Mucosa of gallbladder (tissue), 1 donor: Measurements from ENCODE around the gene DUSP12. TPM values are rescaled to one million over a fixed set of nuclear protein-coding genes. Genes with fewer than 3 reads are reported as not detected.

Experiments
- DNase-seq: peaks from one replicate; pipeline ENCODE4 v3.0.0-alpha.2; 2020; ENCODE audit warnings: low spot score
- total RNA-seq: library from RNA; stranded (reverse); gene quantifications from one replicate; pipeline ENCODE4 v1.2.1, GENCODE V29; 2021
- donor health status: DM: no; HTN: no; CAD: no.

DUSP12 gene
- total RNA-seq, 1 donor from 2014 or later: 15.4 TPM

DNA sequence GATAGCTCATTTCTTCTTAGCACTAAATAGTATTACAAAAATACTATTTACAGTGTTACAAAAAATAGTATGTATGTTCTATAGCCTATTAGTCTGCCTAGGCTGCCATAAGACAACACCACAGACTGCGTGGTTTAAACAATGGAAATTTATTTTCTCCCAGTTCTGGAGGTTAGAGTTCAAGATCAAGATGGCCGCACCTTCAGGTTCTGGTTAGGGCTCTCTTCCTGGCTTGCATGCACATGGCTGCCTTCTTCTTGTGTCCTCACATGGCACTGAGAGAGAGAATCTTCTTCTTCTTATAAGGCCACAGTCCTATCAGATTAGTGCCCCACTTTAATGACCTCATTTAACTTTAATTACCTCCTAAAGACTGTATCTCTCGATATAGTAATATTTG, 20.7 kb downstream of the DUSP12 start:
- DNase-seq: no peak

DNA sequence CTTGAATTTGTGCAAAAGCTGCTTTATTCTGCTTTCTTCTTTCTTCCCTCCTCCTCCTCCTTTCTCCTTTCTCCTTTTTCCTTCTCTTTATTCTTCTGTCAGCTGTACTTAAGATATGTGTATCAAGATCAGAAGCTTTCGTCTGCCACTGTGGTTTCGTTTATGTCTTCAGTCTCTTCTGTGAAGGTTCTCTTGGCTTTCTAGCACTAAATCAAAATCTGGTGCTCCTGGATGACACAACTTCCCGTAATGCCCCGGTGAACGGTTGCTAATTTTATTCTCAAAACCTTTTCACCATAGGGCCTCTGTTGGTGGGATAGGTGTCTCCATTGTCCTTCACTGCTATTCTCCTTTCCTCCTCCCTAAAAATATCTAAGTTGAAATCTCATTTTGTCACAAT, 21.6 kb downstream of the DUSP12 start:
- DNase-seq: no peak

DNA sequence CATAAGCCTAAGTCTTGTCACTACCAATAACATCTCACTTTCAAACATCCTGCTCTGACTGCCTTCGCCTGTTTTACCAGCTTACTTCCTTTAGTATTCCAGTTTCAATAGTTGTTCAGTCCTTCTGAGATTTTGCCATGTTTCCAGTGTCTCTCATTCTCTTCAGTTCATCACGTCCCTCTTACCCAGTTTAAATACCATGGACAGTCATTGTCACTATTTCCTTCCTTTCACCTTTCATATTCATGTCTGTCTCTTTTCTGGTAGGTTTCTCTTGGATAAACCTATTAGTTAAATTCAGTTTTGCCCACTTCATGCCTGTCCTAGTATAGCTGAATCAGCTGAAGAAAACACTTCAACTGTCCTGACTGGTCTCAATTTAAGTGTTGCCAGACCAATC, 22.4 kb downstream of the DUSP12 start:
- DNase-seq: no peak

DNA sequence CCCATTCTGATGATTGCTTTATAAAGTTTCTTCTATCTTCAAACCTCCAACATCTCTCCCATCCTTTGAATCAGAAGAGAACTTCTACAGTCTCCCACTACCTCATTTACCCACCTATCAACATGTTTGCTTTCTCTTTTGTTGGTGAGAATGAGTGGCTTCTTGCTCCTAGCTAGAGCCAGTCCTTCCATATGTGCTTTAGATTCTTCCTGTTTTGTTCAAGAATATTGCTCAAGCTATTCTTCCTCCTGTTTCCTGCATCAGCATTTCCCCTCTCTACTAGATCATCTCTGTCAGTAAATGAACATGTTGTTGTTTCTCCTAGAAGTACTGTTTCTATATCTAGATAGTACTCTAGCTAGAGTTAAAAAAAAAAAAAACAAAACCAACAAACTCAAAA, 22.8 kb downstream of the DUSP12 start:
- no peak for DNase-seq

DNA sequence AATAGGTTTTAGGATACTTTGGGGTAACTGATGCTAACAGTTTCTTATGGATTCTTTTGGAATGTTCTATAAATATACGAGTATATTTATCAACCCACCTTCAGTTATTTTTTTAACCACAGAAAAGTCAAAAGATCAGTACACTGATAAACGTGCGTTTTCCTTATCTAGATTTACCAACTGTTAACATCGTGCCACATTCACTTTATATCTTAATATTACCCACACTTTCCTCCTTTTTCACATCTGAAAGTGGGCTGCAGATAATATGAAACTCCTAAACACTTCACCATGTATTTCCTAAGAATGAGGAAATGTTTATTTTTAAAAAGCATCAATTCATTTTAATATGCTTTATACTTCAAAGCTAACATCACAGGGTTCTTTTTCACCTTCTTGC, 24.2 kb downstream of the DUSP12 start:
- no peak for DNase-seq

DNA sequence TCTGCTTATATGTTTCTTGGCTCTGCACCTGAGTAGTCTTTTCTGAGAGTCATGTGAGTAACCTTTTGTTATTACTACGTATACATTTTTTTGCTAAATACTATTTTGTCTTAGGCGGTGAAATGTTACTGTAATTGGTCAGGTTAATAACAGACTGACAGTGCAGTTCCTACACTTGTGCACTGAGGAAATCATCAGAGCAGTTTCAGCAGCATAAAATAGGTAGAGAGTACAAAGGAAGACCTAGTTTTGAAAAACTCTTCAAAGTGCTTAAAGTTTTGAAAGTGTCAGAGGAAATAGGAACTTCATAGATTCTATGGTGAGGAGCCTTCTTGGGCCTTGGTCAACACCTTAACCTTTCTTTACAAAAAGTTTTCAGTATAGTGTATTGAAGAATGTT, 27.7 kb downstream of the DUSP12 start:
- DNase-seq: no peak

DNA sequence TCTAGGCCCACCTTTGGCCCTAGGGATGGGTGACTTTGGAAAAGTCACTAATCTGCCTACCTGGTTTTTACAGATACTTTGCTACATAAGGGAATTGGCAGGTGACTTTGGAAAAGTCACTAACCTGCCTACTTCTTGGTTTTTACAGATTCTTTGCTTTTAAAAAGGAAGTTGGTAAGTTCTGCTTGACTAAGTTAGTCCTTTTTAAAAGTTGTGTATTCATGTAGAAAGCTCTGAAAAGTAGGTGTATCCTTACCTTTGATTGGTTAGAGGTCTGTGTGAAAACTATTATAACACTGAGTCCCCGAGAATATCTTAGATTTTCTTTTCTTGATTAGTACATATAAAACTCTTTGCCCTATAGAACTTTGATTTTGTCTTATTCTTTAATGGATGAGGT, 28.9 kb downstream of the DUSP12 start:
- no peak for DNase-seq

DNA sequence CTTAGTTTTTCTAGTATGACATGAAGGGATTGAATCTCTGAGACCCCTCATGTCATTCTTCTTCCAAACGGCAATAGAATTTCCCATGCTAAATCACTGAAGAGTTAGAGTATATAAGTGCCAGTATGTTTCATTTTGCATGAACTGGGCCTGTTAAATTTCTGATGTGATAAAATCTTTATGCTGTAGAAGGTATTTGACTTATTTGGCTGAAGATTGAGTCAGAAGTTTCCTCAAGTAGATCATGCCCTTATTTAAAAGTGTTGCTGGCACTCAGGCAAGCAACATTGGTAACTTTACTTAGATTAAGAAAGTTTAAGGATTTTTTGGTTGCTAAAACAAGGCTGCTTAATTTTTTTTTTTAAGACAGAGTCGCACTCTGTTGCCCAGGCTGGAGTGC, 29.8 kb downstream of the DUSP12 start:
- no peak for DNase-seq

DNA sequence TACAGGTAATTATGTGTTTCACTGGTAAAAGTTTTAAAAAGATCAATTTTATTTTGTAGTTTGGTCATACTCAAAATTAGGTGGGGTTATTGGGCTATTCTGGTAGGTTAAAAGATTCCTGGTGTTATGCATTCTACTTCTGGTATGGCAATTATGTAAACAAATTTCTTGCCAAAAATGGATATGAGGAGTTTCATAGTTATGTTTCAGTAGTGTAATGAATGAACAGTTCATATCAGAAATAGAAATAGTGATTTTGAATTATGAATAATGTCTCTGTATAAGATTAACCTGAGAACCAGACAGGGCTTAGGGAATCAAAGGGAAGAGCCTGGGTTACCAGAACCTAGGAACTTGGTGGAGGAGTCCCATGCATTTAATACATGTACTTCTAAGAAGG, 32.4 kb downstream of the DUSP12 start:
- DNase-seq: no peak

DNA sequence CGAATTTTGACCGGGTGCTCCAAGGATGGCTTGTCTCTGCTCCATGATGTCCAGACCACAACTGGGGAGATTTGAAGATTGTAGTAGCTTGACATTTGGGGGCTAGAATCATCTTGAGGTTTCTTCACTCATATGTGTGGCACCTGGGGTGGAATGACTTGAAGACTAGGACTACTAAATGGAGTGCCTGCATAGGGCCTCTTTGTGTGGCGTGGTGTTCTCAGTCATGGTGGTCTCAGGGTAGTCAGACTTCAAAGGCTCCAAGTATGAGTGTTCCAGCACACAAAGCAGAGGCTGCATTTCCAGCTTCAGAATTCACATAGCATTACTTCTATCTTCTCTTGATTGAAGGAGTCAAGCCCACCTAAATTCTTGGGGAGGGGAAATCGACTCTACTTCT, 33.3 kb downstream of the DUSP12 start:
- no peak for DNase-seq

DNA sequence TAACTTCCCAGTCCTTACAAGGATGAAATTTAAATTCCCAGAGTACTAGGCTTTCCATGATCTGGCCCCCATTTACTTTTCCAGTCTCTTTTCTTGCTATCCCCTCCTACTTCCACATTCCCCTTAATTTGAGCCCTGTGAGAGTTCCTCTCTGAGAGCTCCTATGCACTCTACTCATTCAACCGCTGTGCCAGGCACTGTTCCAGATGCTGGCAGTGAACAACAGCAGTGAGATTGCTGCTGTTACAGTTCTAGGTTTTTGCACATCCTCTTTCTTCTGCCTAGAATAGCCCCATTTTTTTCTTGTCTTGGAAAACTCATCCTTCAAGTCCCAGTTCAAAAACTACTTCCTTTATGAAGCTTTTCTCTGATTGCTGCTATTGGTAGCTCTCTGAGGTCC, 35.4 kb downstream of the DUSP12 start:
- no peak for DNase-seq

DNA sequence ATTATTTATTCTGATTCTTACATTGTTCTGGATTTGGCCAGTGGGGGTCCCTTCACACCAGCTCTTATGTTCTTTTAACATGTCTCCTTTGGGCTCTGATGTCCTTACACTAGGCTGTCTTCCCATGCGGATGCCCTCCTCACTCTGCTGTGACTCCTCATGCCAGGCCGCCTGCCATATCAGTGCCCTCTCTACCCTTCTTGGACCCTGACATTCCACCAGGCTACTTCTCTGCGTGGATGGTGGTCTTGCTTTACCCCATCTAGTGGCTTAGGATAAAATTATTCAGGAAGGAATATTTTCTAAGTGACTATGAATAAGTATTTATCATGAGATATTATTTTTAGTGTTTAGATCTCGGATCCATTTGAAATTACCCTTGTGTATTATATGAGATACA, 37.8 kb downstream of the DUSP12 start:
- DNase-seq: no peak

DNA sequence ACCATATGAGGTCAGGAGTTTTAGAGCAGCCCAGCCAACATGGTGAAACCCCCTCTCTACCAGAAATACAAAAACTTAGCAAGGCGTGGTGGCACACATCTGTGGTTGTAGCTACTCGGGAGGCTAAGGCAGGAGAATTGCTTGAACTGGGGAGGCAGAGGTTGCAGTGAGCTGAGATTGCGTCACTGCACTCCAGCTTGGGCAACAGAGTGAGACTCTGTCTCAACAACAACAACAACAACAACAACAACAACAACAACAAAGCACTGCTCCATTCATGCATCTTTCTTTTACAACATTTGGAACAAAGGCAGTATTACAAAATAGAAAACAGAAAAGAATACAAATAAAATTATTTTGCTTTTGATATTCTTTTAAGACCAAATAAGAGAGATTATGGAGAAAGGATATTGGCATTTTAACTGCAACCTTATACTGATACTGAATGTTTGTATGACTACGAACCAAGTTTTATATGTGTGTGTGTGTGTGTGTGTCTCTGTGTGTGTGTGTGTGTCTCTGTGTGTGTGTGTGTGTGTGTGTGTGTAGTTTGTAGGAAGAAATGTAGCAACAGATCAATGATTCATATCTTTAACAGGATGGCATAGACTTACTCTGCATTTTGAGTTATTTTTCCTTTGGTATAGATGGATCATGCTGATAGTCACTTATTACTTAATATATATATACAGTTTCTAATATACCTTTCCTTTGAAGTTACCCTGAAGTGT, 41.2 kb downstream of the DUSP12 start:
- DNase-seq: no peak

DNA sequence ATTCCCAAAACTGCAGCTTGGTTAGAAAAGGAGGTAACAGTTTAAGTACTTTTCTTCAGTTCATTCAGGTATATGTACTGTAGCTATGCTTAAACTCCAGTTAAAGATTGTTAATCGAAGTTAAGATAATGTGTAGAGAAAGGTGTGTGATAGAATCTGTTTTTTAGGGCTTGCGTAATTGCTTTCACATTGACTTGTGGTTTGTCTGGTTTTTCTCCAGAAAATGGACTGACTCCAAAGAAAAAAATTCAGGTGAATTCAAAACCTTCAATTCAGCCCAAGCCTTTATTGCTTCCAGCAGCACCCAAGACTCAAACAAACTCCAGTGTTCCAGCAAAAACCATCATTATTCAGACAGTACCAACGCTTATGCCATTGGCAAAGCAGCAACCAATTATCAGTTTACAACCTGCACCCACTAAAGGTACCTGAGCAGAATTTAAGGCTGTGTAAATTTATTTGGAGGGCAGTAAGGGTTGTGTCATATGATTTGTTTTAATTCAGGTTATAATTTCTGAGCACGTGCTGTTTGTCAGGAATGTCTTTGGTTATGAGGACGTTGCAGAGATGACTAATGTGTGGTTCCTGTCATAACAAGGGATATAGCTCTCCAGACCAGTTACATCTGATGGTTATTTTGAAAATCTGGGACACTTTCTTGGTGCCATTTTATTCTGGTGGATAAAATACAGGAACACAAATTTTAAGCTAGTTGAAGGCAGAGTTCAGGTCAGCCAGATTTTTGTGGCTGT, 42.5 kb downstream of the DUSP12 start:
- DNase-seq: no peak

DNA sequence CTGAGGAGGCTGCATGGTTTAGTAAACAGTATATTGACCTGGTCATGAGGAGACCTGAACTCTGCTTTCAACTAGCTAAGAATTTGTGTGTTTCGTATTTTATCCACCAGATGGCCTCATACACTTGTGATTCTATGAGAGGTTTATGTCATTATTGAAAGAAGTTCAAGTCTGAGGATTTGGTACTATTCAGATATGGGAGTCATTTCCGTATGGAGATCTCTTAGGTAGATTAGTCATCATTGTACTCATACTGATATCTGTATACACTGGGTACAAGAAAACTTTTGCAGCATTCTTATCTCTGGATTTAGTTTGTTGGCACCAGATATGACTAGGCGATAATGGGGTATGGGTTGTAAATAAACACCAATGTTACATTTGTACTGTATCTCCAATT, 43.2 kb downstream of the DUSP12 start:
- no peak for DNase-seq

DNA sequence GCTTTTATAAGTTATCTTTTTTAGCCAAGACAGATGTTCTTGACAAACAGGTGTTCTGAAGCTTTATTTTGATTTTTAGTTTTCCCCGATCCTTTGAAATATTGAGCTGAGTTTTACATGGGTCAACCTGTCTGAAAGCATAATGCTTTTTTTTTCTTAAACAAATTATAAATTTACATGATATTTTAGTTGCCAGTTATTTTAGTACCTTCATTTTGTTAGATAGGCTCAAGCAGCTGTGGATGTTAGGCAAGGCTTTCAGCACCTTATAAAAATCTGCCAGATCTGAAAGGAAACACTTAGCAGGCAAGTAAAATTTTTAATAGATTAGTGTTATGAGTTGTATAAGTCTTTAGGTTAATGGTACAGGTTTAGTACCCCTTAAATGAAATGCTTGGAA, 50.2 kb downstream of the DUSP12 start:
- DNase-seq: no peak

DNA sequence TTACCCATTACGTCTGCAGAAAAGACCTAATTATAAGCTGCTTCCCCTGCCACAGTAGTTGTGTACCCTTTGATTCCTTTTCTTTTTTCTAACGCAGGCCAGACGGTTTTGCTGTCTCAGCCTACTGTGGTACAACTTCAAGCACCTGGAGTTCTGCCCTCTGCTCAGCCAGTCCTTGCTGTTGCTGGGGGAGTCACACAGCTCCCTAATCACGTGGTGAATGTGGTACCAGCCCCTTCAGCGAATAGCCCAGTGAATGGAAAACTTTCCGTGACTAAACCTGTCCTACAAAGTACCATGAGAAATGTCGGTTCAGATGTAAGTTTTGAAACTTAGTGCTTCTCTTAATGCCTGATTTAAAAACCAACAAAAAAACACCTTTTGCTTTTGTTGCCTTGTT, 52.4 kb downstream of the DUSP12 start:
- DNase-seq: no peak

DNA sequence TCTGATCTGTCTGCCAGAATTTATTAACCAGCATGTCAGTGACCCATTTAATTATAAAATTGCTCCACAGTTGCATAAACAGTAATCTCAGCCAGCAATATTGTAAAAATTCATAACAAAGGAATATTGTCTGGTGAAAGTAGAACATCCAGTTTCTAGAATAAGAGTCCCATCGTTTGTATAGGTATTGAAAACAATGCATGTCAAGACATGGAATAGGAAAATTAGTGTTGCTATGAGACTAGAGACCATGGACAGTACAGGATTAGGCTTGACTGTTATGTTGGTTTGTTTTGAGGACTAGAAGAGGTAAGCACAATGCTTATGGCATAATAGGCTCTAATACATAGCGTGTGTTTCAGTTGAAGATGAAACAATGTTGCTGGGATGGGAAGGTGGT, 53.6 kb downstream of the DUSP12 start:
- no peak for DNase-seq

DNA sequence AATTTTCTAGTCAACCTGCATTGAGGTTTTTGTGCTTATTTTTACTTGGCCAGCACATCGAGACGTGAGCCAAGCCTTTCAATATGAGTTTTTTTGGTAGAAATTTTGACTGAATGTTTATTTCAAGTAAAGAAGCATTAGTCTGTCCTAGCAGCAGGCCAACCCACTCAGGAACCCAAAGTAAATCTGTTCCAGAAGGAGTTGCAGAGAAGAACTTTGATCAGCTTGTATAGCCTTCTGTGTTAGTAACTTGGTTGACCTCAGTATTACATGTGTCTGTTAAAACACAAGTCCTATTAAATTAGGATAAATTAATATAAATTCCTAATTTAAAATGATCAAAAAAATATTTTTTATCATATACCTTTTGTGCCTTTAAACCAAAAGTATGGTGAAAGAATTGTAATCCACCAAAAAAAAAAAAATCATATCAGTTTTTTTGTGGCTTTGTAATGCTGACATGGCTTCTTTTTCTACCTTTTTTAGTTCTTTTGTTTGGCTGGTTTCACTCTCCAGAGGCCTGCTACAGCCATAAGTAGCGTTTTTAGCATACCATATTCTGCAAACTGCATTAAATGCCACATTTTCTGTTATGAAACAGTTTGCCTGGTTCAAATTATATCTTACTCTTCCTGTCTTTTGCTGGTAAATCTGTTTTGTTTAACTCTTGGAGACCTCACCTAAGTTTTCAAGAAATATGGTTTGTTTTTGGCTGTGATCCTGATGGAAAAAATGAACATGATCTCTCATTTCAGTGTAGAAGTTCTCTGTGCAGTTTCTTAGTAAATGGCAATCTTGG, 56.0 kb downstream of the DUSP12 start:
- DNase-seq: no peak
